ENCODE data around the gene HTR4. TPM values are rescaled to one million over a fixed set of nuclear protein-coding genes. Genes with fewer than 3 reads are reported as not detected.

Gene HTR4
- total RNA-seq, 1 donor from 2014 or later, result not detected

DNA sequence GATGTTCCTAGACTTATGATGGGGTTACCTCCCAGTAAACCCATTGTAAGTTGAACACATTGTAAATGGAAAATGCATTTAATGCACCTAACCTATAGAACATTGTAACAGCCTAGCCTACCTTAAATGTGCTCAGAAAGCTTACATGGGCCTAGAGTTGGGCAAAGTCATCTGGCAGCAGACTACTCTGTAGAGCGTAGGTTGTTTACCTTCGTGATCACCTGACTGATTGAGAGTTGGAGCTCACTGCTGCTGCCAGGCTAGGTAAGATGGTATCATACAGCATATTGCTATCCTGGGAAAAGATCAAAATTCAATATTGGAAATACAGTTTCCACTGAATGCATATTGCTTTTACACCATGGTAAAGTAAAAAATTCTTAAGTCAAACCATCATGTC is 95.4 kb downstream of the HTR4 start:
- DNase-seq (ENCODE audit: low spot score, unreplicated experiment), result no peak
- Mint-ChIP-seq H3K9me3 (ENCODE audit: low read depth) (peaks cover 7% of the 10 kb centered on the region), H3K27ac (no peak overlapping the region), H3K4me1 (ENCODE audit: low read depth) (peaks cover 24% of the 10 kb centered on the region), H3K27me3 (no peaks in the 10 kb centered on the region), H3K4me3 (ENCODE audit: low read depth) (no peak overlapping the region), H3K36me3 (ENCODE audit: insufficient read depth) (no peaks in the 10 kb centered on the region)
- TF ChIP-seq, protein P1, sequence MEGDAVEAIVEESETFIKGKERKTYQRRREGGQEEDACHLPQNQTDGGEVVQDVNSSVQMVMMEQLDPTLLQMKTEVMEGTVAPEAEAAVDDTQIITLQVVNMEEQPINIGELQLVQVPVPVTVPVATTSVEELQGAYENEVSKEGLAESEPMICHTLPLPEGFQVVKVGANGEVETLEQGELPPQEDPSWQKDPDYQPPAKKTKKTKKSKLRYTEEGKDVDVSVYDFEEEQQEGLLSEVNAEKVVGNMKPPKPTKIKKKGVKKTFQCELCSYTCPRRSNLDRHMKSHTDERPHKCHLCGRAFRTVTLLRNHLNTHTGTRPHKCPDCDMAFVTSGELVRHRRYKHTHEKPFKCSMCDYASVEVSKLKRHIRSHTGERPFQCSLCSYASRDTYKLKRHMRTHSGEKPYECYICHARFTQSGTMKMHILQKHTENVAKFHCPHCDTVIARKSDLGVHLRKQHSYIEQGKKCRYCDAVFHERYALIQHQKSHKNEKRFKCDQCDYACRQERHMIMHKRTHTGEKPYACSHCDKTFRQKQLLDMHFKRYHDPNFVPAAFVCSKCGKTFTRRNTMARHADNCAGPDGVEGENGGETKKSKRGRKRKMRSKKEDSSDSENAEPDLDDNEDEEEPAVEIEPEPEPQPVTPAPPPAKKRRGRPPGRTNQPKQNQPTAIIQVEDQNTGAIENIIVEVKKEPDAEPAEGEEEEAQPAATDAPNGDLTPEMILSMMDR (IDR thresholded peaks at IDR 0.05; ENCODE audit: unreplicated experiment), result no peak

DNA sequence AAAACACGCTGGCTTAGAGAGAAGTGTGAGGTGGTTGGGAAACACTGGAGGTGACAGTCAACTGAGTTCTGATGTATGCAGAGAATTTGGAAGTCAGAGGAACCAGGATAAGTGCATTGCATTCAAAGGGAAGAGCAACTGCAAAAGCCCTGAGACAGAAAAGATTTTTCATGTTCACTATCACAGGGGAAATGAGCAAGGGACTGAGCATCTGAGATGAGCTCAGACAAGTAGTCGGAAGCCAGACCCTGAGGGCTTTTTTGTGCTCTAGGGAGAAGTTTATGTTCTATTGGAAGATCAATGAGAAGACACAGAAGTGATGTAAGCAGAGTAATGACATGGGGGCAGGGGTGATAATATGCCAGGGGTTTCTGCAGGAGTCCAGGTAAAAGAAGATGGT is 97.5 kb downstream of the HTR4 start:
- TF ChIP-seq, protein P1 (IDR thresholded peaks at IDR 0.05; ENCODE audit: unreplicated experiment), result no peak
- Mint-ChIP-seq H3K27ac (no peak overlapping the region), H3K9me3 (ENCODE audit: low read depth) (no peaks in the 10 kb centered on the region)

DNA sequence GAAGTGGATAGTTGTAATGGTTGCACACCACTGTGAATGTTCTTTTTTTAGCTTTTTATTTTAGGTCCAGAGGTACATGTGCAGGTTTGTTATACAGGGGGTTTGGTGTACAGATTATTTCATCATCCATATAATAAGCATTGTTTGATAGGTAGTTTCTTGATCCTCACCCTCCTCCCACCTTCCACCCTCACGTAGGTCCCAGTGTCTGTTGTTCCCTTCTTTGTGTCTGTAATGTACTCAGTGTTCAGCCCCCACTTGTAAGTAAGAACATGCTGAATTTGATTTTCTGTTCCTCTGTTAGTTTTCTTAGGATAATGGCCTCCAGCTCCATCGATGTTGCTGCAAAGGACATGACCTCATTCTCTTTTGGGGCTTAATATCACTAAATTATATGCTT is 99.7 kb downstream of the HTR4 start:
- H3K4me3 Mint-ChIP-seq (ENCODE audit: low read depth), result no peak overlapping the region
- H3K9me3 Mint-ChIP-seq (ENCODE audit: low read depth), result no peaks in the 10 kb centered on the region
- peaks cover 7% of the 10 kb centered on the region for H3K4me1 Mint-ChIP-seq (ENCODE audit: low read depth)
- TF ChIP-seq, protein P1 (IDR thresholded peaks at IDR 0.05; ENCODE audit: unreplicated experiment), result no peak
- no peak overlapping the region for H3K27ac Mint-ChIP-seq
- H3K27me3 Mint-ChIP-seq, result no peaks in the 10 kb centered on the region
- DNase-seq (ENCODE audit: low spot score, unreplicated experiment), result no peak
- H3K36me3 Mint-ChIP-seq (ENCODE audit: insufficient read depth), result no peaks in the 10 kb centered on the region

More for the DNA sequence above, 97.5 kb downstream of the HTR4 start:
- Mint-ChIP-seq H3K4me1 (ENCODE audit: low read depth) (peaks cover 15% of the 10 kb centered on the region), H3K4me3 (ENCODE audit: low read depth) (no peak overlapping the region), H3K27me3 (no peaks in the 10 kb centered on the region), H3K36me3 (ENCODE audit: insufficient read depth) (no peaks in the 10 kb centered on the region)
- no peak for DNase-seq (ENCODE audit: low spot score, unreplicated experiment)

DNA sequence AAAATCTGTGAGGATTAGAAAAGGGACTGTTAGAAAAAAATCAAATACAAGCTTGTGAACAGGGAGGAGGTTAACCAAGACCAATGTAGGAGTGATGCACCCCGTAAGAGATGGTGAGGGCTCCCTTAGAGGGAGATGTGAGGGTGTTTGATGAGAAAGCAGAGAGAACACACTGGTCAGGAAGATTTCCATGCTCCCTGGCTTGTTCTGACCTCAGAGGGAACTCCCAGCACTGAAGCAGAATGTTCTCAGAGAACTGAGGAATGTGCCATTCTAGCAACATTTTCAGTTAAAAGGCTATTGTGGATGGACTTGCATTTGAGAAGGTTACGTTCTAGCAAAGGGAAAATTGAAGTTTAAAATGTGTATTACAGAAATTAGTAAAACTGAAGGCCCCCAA is 110.6 kb downstream of the HTR4 start:
- no peak for DNase-seq (ENCODE audit: low spot score, unreplicated experiment)
- Mint-ChIP-seq H3K9me3 (ENCODE audit: low read depth) (peaks cover 6% of the 10 kb centered on the region), H3K27me3 (peaks cover 6% of the 10 kb centered on the region), H3K36me3 (ENCODE audit: insufficient read depth) (no peaks in the 10 kb centered on the region), H3K4me3 (ENCODE audit: low read depth) (no peak overlapping the region), H3K27ac (no peak overlapping the region), H3K4me1 (ENCODE audit: low read depth) (no peaks in the 10 kb centered on the region)
- TF ChIP-seq, protein P1 (IDR thresholded peaks at IDR 0.05; ENCODE audit: unreplicated experiment), result no peak

DNA sequence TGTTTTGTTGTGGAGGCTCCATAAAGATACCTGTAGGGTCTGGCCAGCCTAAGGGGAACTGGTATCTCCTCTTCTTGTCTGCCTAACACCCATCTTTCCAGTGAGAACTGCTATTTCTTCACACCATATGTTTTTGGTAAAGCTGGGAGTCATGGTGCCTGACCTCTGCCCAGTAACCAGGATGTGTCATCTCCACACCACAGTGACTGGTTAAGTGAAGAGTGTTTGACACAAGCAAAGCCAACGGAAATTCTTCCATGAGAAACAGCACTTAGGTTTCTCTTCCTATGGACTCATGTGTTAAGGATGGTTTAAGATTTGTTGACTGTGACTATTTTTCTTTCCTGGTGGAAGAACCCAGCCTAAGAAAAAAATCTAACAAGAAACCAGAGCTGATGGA is 111.5 kb downstream of the HTR4 start:
- TF ChIP-seq, protein P1 (IDR thresholded peaks at IDR 0.05; ENCODE audit: unreplicated experiment), result no peak
- H3K27me3 Mint-ChIP-seq, result peaks cover 6% of the 10 kb centered on the region
- H3K9me3 Mint-ChIP-seq (ENCODE audit: low read depth), result peaks cover 6% of the 10 kb centered on the region
- H3K4me3 Mint-ChIP-seq (ENCODE audit: low read depth), result no peak overlapping the region
- no peaks in the 10 kb centered on the region for H3K4me1 Mint-ChIP-seq (ENCODE audit: low read depth)
- no peak for DNase-seq (ENCODE audit: low spot score, unreplicated experiment)
- no peaks in the 10 kb centered on the region for H3K36me3 Mint-ChIP-seq (ENCODE audit: insufficient read depth)
- H3K27ac Mint-ChIP-seq, result no peak overlapping the region
